GM13976 (cell line): ENCODE results near the gene FGFBP1.
A peak's percentile ranks its signal among the peaks of the same experiment; 100 is the strongest.

ENCODE experiments used
- DNase-seq: peaks from one replicate; pipeline ENCODE4 v3.0.0; 2012; ENCODE audit warnings: low spot score
- in situ Hi-C: fragments of 300-500 bp; cut with MboI; formaldehyde crosslinking; loops from one replicate; pipeline ENCODE4 v1.12.0; 2022; ENCODE audit warnings: low sequenced_read_pairs, mixed read lengths, inconsistent platforms; ENCODE audit not compliant: unreplicated experiment
- TF ChIP-seq, protein P1 (sequence below): IDR thresholded peaks from 2 replicates; pipeline ENCODE4 v1.5.1; 2012; ENCODE audit warnings: borderline replicate concordance, mild to moderate bottlenecking; ENCODE audit not compliant: insufficient read depth; ENCODE audit errors: extremely low read depth, missing control alignments, control extremely low read depth

The FGFBP1 gene

DNA sequence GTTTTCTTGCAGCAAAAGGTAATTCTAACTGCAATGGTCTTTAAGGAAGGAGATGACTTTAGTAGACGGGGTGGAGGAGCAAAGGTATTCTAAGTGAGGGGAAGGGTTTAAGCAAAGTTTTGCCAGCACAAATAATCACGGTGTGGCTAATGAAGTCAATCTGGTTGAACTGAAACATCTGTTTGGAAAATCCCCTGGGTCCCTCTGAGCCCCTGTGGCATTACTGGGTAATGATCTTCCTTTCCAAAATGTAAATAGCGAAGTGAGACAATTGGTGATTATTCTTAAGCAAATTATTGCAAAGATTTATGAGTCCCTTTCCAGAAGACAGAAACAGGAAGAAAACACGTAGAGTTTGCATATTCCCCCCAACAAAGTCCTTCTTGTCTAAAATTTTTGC lies 47.2 kb downstream of the FGFBP1 start:
- in situ Hi-C loops: loop anchor here (25.0 kb wide), 1 partner anchor 154 kb away; no protein-coding TSS in a partner anchor
- TF ChIP-seq, protein P1, sequence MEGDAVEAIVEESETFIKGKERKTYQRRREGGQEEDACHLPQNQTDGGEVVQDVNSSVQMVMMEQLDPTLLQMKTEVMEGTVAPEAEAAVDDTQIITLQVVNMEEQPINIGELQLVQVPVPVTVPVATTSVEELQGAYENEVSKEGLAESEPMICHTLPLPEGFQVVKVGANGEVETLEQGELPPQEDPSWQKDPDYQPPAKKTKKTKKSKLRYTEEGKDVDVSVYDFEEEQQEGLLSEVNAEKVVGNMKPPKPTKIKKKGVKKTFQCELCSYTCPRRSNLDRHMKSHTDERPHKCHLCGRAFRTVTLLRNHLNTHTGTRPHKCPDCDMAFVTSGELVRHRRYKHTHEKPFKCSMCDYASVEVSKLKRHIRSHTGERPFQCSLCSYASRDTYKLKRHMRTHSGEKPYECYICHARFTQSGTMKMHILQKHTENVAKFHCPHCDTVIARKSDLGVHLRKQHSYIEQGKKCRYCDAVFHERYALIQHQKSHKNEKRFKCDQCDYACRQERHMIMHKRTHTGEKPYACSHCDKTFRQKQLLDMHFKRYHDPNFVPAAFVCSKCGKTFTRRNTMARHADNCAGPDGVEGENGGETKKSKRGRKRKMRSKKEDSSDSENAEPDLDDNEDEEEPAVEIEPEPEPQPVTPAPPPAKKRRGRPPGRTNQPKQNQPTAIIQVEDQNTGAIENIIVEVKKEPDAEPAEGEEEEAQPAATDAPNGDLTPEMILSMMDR: no peak
- peak; percentile 20 for DNase-seq

DNA sequence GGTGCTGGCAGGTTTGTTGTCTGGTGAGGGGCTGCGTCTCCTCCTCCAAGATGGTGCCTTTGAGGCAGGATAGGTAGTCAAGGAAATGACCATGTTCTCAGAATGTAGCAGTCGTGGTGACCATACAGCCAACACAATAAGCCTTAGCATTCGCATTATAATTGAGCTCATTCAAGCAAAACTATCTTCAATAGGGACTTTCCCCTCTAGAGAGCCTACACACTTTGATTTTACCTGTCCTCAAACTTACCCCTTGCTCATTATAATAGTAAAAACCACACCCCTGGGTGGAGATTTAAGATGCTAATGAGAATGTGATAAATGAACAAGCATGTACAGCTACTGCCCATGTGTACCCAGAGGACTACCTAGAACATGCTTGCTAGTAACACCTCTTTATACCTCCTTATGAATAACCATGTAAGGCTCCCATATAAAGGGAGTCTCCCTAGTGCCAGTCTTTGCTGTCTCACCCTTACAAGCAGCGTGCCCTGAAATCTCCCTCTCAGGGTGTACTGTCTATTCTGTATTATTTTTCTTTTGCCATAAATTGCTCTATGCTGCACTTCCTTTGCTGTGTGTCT lies 48.2 kb downstream of the FGFBP1 start:
- in situ Hi-C loops: loop anchor here (25.0 kb wide), 1 partner anchor 153 kb away; no protein-coding TSS in a partner anchor
- DNase-seq: no peak
- TF ChIP-seq, protein P1: no peak

DNA sequence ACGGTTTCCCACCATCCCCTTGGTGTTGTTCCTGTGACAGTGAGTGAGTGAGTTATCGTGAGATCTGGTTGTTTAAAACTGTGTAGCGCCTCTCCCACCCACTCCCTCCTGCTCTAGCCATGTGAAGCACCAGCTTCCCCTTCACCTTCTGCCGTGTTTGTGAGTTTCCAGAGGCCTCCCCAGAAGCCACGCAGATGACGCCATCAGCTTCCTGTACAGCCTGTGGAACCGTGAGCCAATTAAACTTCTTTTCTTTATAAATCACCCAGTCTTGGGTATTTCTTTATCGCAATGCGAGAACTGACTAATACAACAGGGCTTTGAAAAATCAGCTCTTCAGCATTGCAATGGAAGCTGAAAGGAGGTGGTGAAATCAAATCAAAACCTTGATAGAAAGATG lies 50.0 kb downstream of the FGFBP1 start:
- in situ Hi-C loops: loop anchor here (10.0 to 25.0 kb wide), 3 partner anchors 56 to 151 kb away; no protein-coding TSS in a partner anchor
- no peak for DNase-seq
- TF ChIP-seq, protein P1: no peak
